GM21528 (cell line): Measurements from ENCODE around the gene KIAA0232.
"Not testable (repeated sequence)": the region's sequence is repeated elsewhere in the genome, so short reads cannot be mapped to it uniquely, and the experiment has no call there.

Experiments
- ATAC-seq: cut with Tn5 transposase; IDR thresholded peaks from one replicate; pipeline ENCODE4 v1.9.1; 2021; ENCODE audit warnings: mild to moderate bottlenecking, moderate library complexity; ENCODE audit not compliant: unreplicated experiment, low FRiP score

Gene KIAA0232

DNA sequence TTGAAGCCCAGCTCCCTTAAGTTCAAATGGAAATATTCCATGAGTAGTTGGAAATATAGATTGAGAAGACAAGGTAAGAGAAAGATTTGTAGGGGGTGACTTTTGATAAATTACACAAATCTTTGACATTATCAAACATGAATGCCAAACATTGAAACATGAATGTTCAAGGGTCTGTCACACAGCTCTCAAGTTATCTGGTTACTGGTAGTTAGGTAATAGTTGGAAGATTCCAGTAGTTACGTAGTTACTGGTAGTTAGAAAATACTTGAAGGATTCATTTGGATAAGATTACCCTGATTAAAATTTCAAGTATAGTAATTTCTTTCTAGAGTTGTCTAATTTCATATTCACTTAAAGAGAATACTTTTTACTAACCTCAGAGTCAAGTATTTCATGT, 20.7 kb downstream of the KIAA0232 start:
- no peak for ATAC-seq

DNA sequence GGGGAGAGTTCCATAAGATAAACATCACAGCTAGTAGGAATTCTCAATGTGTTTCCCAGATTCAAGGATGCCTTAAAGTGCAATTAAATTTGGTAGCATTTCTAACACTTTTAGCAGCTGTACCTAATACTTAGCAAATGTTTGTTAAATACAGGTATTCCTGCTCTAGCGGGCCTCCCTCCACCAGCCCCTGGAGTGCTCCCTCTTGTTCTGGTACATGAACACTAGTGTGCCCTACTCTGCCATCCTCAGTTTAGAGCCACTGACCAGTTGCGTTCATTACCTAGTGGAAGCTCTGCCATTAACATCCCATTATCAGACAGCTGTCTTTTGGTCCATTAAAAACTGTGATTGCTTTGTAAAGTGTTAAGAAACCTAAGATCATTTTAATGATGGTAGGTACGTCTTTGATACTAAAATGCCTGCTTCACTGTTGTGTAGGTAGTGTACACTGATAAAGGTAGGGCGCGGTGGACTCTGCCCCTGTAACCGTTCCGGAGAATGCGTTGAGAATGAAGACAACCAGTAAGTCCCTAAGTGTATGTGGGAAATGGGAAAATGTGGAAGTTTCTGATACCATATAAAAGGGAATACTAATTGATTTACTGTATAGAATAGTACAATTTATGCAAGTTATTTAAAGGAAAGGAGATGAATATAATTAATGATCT, 21.7 kb downstream of the KIAA0232 start:
- ATAC-seq, result no peak

- ATAC-seq, result no peak
Observed at GRCh38 chr4:6806924-6807626, 24.5 kb downstream of the KIAA0232 start.

DNA sequence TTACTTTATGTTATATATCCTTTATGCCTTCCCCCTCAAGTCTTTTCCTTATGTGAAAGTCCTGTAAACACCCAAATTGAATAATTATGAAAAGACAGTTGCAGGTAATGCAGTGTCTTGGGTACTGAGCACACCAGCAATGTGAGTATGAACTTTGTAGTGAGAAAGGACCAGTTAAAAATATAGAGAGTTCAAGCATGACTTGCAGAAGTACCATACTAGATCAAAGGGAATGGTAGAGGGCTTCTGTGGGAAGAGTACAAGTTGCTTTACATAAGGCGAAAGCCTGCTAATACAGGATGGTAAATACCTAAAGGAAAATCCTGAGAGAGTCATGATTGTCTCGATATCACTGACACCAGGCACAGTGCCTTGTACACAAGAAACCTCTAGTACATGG, 25.7 kb downstream of the KIAA0232 start:
- no peak for ATAC-seq

GRCh38 chr4:6811165-6811564, 28.6 kb downstream of the KIAA0232 start:
- ATAC-seq, result no peak

DNA sequence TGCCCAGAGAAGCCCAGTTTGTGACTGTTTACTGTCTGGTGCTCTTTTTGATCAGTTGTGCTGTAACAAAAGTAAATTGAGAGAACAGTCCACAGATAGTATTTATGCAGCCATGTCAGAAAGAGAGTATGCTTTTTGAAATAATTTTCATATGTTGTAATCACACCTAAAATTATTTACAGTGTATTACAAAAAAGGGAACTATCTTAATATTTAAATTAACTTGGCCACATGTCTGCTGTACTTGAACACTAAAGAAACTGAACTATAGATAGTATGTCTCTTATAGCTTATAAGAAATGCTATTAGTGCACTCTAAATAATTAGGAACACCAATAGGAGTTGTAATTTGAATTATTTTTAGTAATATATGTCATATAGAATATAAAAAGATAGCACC, 30.2 kb downstream of the KIAA0232 start:
- ATAC-seq, result no peak

DNA sequence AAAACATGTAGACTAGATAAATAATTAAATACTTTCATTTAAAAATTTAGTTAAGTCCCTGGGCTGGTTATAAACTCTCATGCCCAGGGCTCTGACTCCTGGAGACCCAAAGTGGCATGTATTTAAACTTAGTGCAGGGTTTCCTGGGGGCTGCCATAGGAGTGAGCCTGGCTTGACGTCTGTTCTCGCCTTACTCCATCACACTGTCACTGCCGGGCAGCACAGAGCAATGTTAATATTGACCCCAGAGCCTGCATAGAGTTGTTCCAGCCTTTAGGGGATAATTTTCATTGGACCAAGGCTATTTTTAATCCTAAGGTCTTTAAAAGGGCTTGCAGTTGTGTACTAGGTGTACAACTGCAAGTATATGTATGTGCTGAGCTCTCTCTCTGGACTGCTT, 31.2 kb downstream of the KIAA0232 start:
- ATAC-seq, result no peak

GRCh38 chr4:6815029-6815836, 32.7 kb downstream of the KIAA0232 start:
- no peak for ATAC-seq

DNA sequence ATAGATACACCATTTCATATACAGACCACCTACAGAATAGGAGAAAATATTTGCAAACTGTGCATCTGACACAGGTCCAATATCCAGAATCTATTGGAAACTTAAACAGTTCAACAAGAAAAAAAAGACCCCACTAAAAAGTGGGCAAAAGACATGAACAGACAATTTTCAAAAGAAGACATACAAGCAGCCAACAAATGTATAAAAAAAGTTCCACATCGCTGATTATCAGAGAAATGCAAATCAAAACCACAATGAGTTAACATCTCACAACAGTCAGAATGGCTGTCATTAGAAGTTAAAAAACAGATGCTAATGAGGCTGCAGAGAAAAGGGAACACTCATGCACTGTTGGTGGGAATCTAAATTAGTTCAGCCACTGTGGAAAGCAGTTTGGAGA, 36.8 kb downstream of the KIAA0232 start:
- ATAC-seq, result no peak

- ATAC-seq, result no peak
Observed at GRCh38 chr4:6820695-6821094, 38.2 kb downstream of the KIAA0232 start.

- ATAC-seq, result no peak
Observed at GRCh38 chr4:6824071-6824470, 41.5 kb downstream of the KIAA0232 start.

DNA sequence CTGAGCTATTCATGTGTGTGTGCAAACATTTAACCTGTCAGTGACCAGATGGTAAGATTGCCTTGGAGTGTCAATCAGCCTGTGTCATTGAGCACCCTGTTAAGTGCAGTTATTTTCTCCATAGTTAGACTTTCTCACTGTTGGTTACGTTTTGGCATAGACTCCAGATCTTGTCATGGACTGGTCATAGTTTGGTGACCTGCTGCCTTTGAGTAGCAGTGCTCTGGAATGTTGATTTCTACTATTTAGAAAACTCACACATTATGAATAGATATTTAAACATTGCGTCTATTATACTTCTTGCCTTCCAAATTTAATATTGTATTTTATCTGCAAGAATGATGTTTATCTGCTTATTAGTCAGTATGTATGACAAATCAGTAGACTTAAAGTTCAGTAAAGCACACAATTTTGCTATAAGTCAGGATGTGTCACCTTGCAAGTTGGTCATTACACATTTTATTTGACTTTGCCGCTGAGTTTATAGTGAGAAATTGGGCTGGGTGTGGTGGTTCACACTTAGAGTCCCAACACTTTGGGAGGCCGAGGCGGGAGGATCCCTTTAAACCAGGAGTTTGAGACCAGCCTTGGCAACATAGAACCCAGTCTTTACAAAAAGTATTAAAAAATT, 42.4 kb downstream of the KIAA0232 start:
- ATAC-seq, result no peak

DNA sequence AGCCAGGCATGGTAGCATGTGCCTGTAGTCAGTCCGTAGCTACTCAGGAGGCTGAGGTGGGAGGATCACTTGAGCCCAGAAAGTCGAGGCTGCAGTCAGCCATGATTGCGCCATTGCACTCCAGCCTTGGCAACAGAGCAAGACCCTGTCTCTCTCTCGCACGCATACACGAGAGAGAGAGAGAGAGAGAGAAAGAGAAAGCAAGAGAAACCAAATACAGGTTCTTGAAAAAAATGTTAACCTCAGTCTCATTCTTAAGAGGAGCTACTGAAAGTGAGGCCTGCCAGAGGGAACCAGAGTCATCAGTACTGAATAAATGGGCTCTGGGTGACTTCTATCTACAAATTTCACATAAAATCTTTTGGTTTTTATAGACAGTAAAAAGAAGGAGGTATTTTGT, 42.9 kb downstream of the KIAA0232 start:
- ATAC-seq, result no peak

GRCh38 chr4:6826781-6827508, 44.4 kb downstream of the KIAA0232 start:
- ATAC-seq, result no peak

- no peak for ATAC-seq
Observed at GRCh38 chr4:6829086-6829485, 46.6 kb downstream of the KIAA0232 start.

GRCh38 chr4:6834867-6835266, 52.3 kb downstream of the KIAA0232 start:
- ATAC-seq, result no peak

- not testable (repeated sequence) for ATAC-seq
Observed at GRCh38 chr4:6835616-6836015, 53.1 kb downstream of the KIAA0232 start.

DNA sequence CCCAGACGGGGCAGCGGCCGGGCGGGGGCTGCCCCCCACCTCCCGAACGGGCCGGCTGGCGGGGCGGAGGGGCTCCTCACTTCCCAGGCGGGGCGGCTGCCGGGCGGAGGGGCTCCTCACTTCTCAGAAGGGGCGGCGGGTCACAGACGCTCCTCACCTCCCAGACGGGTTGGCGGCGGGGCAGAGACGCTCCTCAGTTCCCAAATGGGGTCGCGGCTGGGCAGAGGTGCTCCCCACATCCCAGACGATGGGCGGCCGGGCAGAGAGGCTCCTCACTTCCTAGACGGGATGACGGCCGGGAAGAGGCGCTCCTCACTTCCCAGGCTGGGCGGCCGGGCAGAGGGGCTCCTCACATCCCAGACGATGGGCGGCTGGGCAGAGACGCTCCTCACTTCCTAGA, 54.6 kb downstream of the KIAA0232 start:
- ATAC-seq, result not testable (repeated sequence)

DNA sequence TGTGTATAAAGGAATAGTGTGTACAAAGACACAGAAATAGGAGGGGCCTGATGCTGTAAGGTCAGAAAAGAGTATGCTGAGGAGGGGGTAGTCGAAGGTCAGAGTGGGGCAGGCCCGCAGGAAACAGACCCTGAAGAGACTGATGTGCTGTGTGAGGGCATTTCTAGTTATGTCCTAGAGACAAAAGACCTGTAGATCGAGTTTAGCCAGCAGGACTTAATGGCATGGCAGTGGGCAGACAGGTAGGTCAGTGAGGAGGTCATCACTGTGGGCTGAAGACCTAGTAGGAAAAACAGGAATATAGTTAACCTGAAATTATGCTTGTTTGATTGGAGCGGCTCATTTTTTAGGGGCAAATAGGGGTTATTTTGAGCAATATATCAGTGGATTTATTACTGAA, 57.1 kb downstream of the KIAA0232 start:
- ATAC-seq, result no peak
